Spinal cord (tissue), 4 donors: Measurements from ENCODE around the gene POLR2H. TPM values are rescaled to one million over a fixed set of nuclear protein-coding genes. Genes with fewer than 3 reads are reported as not detected.

Source experiments
- polyA plus RNA-seq, 2 donors: library from polyadenylated mRNA; unstranded; fragments of 120-200 nt; gene quantifications; one replicate each; pipeline ENCODE4 v1.2.1, GENCODE V29; 2013; ENCODE audit not compliant: insufficient read length in 2 of 2
- small RNA-seq: library from RNA; depleted of rRNA; stranded (forward); fragments of <200 nt; gene quantifications from one replicate; pipeline ENCODE3, GENCODE V24; 2014; ENCODE audit warnings: low replicate concordance
- total RNA-seq, 2 donors: library from RNA; depleted of rRNA in 1 of 2; stranded (reverse); fragments of 120-200 nt in 1 of 2; fragments of >200 nt in 1 of 2; gene quantifications; one replicate each; pipeline versions ENCODE4 v1.2.3 to v1.2.4, GENCODE V29; 2013 to 2014

POLR2H gene
- total and polyA plus RNA-seq, 4 donors: 45.4 to 81.2 (median 65.5) TPM

Small RNAs within 50 kb of the gene (small RNA-seq; reads per million reads assigned to genes)
- gene SNORD66: 452 reads per million, percentile 99 among the genes with 10 or more reads in this experiment

Other genes with a start within 250 kb of the POLR2H start
- 10 to 100 TPM; 38.3 to 39.0 TPM for gene EIF2B5, start 226.4 kb upstream of the POLR2H start, total RNA-seq
- 10 to 100 TPM; 52.6 to 58.9 TPM for gene EIF2B5, start 226.4 kb upstream of the POLR2H start, polyA plus RNA-seq
- 10 to 100 TPM; 20.7 to 43.7 TPM for gene DVL3, start 206.3 kb upstream of the POLR2H start, total RNA-seq
- 100 to 1,000 TPM; 105 to 114 TPM for gene DVL3, start 206.3 kb upstream of the POLR2H start, polyA plus RNA-seq
- gene AP2M1, start 186.9 kb upstream of the POLR2H start, total RNA-seq: 100 to 1,000 TPM; 293 to 307 TPM
- gene AP2M1, start 186.9 kb upstream of the POLR2H start, polyA plus RNA-seq: 100 to 1,000 TPM; 523 to 556 TPM
- gene ABCF3, start 175.5 kb upstream of the POLR2H start, total RNA-seq: 10 to 100 TPM; 47.9 to 49.5 TPM
- 10 to 100 TPM; 78.4 to 94.4 TPM for gene ABCF3, start 175.5 kb upstream of the POLR2H start, polyA plus RNA-seq
- gene VWA5B2, start 132.1 kb upstream of the POLR2H start, total RNA-seq: 10 to 100 TPM in 1 of 2 donors, 1 to 10 TPM in 1; 4.6 to 12.0 TPM
- gene VWA5B2, start 132.1 kb upstream of the POLR2H start, polyA plus RNA-seq: 10 to 100 TPM; 36.4 to 55.5 TPM
- gene ALG3, start 112.7 kb upstream of the POLR2H start, total RNA-seq: 10 to 100 TPM in 1 of 2 donors, 1 to 10 TPM in 1; 9.1 to 13.2 TPM
- gene ALG3, start 112.7 kb upstream of the POLR2H start, polyA plus RNA-seq: 10 to 100 TPM; 25.4 to 29.4 TPM
- gene EEF1AKMT4, start 112.0 kb upstream of the POLR2H start, total RNA-seq: 1 to 10 TPM in 1 of 2 donors, under 1 TPM in 1; 0.40 to 1.9 TPM
- gene EEF1AKMT4, start 112.0 kb upstream of the POLR2H start, polyA plus RNA-seq: 1 to 10 TPM; 1.8 to 1.9 TPM
- 1 to 10 TPM; 9.1 to 9.6 TPM for gene CAMK2N2, start 100.2 kb upstream of the POLR2H start, total RNA-seq
- 100 to 1,000 TPM; 203 to 204 TPM for gene CAMK2N2, start 100.2 kb upstream of the POLR2H start, polyA plus RNA-seq
- 10 to 100 TPM in 1 of 2 donors, 1 to 10 TPM in 1; 3.6 to 12.5 TPM for gene ECE2, start 85.7 kb upstream of the POLR2H start, total RNA-seq
- 10 to 100 TPM; 18.6 to 23.1 TPM for gene ECE2, start 85.7 kb upstream of the POLR2H start, polyA plus RNA-seq
- 100 to 1,000 TPM; 177 to 237 TPM for gene PSMD2, start 62.5 kb upstream of the POLR2H start, total RNA-seq
- gene PSMD2, start 62.5 kb upstream of the POLR2H start, polyA plus RNA-seq: 100 to 1,000 TPM; 268 to 275 TPM
- 100 to 1,000 TPM; 132 to 139 TPM for gene EIF4G1, start 47.1 kb upstream of the POLR2H start, total RNA-seq
- 100 to 1,000 TPM; 187 TPM for gene EIF4G1, start 47.1 kb upstream of the POLR2H start, polyA plus RNA-seq
- gene FAM131A, start 24.1 kb upstream of the POLR2H start, total RNA-seq: 10 to 100 TPM; 35.4 to 43.8 TPM
- gene FAM131A, start 24.1 kb upstream of the POLR2H start, polyA plus RNA-seq: 10 to 100 TPM; 50.1 to 57.3 TPM
- gene CLCN2, start 105 bp upstream of the POLR2H start, total RNA-seq: 10 to 100 TPM; 13.1 to 41.3 TPM
- 10 to 100 TPM; 13.7 to 28.5 TPM for gene CLCN2, start 105 bp upstream of the POLR2H start, polyA plus RNA-seq
- gene THPO, start 16.5 kb downstream of the POLR2H start, total RNA-seq: 1 to 10 TPM in 1 of 2 donors, under 1 TPM in 1; 0.40 to 2.6 TPM
- 1 to 10 TPM; 1.8 to 2.0 TPM for gene THPO, start 16.5 kb downstream of the POLR2H start, polyA plus RNA-seq
- gene CHRD, start 18.3 kb downstream of the POLR2H start, total RNA-seq: 10 to 100 TPM; 11.4 to 18.3 TPM
- gene CHRD, start 18.3 kb downstream of the POLR2H start, polyA plus RNA-seq: 10 to 100 TPM; 17.4 to 23.7 TPM
- gene EPHB3, start 200.1 kb downstream of the POLR2H start, total RNA-seq: 10 to 100 TPM in 1 of 2 donors, 1 to 10 TPM in 1; 9.3 to 11.7 TPM
- gene EPHB3, start 200.1 kb downstream of the POLR2H start, polyA plus RNA-seq: 10 to 100 TPM; 25.6 to 35.2 TPM